DOHH2 (cell line): ENCODE data around the gene RBM39.
"Not testable (repeated sequence)": the region's sequence is repeated elsewhere in the genome, so short reads cannot be mapped to it uniquely, and the experiment has no call there.

Experiments used
- H3F3A ChIP-seq: fragments of 200-600 bp; sonication (generic), shearing (Covaris generic); 2 replicates; pipeline ENCODE4 v1.6.0; 2016; ENCODE audit warnings: antibody characterized with exemption, mild to moderate bottlenecking; ENCODE audit not compliant: control insufficient read depth, insufficient read depth
- H3K27ac ChIP-seq: fragments of 200-600 bp; sonication (generic); 2 replicates; pipeline ENCODE4 v1.5.1; 2014; ENCODE audit warnings: low read depth, mild to moderate bottlenecking, low read length, moderate library complexity
- H3K27me3 ChIP-seq: fragments of 200-600 bp; sonication (generic); 2 replicates; pipeline ENCODE4 v1.6.1; 2014; ENCODE audit warnings: mild to moderate bottlenecking, low read length, mixed read lengths; ENCODE audit not compliant: control insufficient read depth
- H3K36me3 ChIP-seq: fragments of 200-600 bp; sonication (generic); 2 replicates; pipeline ENCODE4 v1.6.1; 2014; ENCODE audit warnings: mild to moderate bottlenecking, low read length, moderate library complexity, mixed read lengths; ENCODE audit not compliant: control insufficient read depth
- H3K4me1 ChIP-seq: fragments of 200-600 bp; sonication (generic); 2 replicates; pipeline ENCODE4 v1.6.1; 2014; ENCODE audit warnings: mild to moderate bottlenecking, low read length, mixed read lengths; ENCODE audit not compliant: control insufficient read depth
- H3K4me2 ChIP-seq: fragments of 200-600 bp; sonication (generic); 2 replicates; pipeline ENCODE4 v1.6.0; 2014; ENCODE audit warnings: mild to moderate bottlenecking, low read length, moderate library complexity
- H3K4me3 ChIP-seq: fragments of 200-600 bp; sonication (generic); 2 replicates; pipeline ENCODE4 v1.5.1; 2014; ENCODE audit warnings: mild to moderate bottlenecking, low read length, mixed read lengths
- H3K79me2 ChIP-seq: fragments of 200-600 bp; sonication (generic); 2 replicates; pipeline ENCODE4 v1.6.1; 2014; ENCODE audit warnings: mild to moderate bottlenecking, low read length, mixed read lengths; ENCODE audit not compliant: control insufficient read depth
- H3K9me2 ChIP-seq: fragments of 200-600 bp; sonication (generic); replicated peaks from 2 replicates; pipeline ENCODE4 v1.6.1; 2014; ENCODE audit warnings: mild to moderate bottlenecking, low read length, mixed read lengths; ENCODE audit not compliant: control insufficient read depth
- H3K9me3 ChIP-seq: fragments of 200-600 bp; sonication (generic); 2 replicates; pipeline ENCODE4 v1.6.1; 2014; ENCODE audit warnings: antibody characterized with exemption, low read length, mixed read lengths; ENCODE audit not compliant: control insufficient read depth, insufficient read depth
- H4K20me1 ChIP-seq: fragments of 200-600 bp; sonication (generic); 2 replicates; pipeline ENCODE4 v1.6.0; 2014; ENCODE audit warnings: low read depth, mild to moderate bottlenecking, antibody characterized with exemption, low read length, moderate library complexity; ENCODE audit not compliant: control insufficient read depth, insufficient read depth
- EZH2phosphoT487 ChIP-seq: fragments of 200-600 bp; sonication (generic); IDR thresholded peaks from 2 replicates; pipeline ENCODE4 v1.6.1; 2017; ENCODE audit warnings: borderline replicate concordance, mild to moderate bottlenecking, antibody characterized with exemption, low read length, moderate library complexity, mixed read lengths
- TF ChIP-seq, protein P1 (sequence below): fragments of 200-600 bp; sonication (generic); IDR thresholded peaks from one replicate; pipeline ENCODE4 v1.5.1; 2014; ENCODE audit warnings: antibody characterized with exemption, mild to moderate bottlenecking, low read depth, low read length; ENCODE audit not compliant: poor library complexity, severe bottlenecking

RBM39 gene

GRCh38 chr20:35788796-35789195, 46.7 kb upstream of the RBM39 start:
- Histone ChIP-seq H3K4me3 (no peak overlapping the region), H4K20me1 (no peaks in the 10 kb centered on the region), H3K27me3 (no peaks in the 10 kb centered on the region), H3K79me2 (peaks cover 52% of the 10 kb centered on the region), H3K4me2 (no peak overlapping the region), H3K27ac (no peak overlapping the region), H3K4me1 (no peaks in the 10 kb centered on the region), H3K9me3 (no peaks in the 10 kb centered on the region), H3K9me2 (no peaks in the 10 kb centered on the region), H3F3A (no peaks in the 10 kb centered on the region), H3K36me3 (no peaks in the 10 kb centered on the region; the same call in 1 of the 2 replicates)
- TF ChIP-seq, protein P1, sequence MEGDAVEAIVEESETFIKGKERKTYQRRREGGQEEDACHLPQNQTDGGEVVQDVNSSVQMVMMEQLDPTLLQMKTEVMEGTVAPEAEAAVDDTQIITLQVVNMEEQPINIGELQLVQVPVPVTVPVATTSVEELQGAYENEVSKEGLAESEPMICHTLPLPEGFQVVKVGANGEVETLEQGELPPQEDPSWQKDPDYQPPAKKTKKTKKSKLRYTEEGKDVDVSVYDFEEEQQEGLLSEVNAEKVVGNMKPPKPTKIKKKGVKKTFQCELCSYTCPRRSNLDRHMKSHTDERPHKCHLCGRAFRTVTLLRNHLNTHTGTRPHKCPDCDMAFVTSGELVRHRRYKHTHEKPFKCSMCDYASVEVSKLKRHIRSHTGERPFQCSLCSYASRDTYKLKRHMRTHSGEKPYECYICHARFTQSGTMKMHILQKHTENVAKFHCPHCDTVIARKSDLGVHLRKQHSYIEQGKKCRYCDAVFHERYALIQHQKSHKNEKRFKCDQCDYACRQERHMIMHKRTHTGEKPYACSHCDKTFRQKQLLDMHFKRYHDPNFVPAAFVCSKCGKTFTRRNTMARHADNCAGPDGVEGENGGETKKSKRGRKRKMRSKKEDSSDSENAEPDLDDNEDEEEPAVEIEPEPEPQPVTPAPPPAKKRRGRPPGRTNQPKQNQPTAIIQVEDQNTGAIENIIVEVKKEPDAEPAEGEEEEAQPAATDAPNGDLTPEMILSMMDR: no peak
- no peak for TF ChIP-seq EZH2phosphoT487

DNA sequence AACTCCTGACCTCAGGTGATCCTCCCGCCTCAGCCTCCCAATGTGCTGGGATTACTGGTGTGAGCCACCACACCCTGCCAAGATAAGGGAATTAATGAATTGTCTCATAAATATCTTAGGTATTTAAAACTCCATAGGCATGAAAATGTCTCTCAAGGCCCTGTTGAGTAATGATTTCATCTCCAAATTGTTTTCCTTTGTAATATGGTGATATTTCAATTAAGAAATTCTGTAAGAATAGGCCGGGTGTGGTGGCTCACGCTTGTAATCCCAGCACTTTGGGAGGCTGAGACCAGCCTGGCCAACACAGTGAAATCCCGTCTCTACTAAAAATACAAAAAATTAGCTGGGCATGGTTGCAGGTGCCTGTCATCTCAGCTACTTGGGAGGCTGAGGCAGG, 43.5 kb upstream of the RBM39 start:
- H3K4me3 ChIP-seq, H3K4me1 ChIP-seq, H3K9me3 ChIP-seq, H3K4me2 ChIP-seq, H4K20me1 ChIP-seq, H3K27me3 ChIP-seq, H3K9me2 ChIP-seq, H3K27ac ChIP-seq, H3F3A ChIP-seq: not testable (repeated sequence)
- peaks cover 14% of the 10 kb centered on the region for H3K36me3 ChIP-seq
- H3K79me2 ChIP-seq: peaks cover 60% of the 10 kb centered on the region

GRCh38 chr20:35783811-35784210, 41.8 kb upstream of the RBM39 start:
- not testable (repeated sequence) for H3K27me3 ChIP-seq, H3K27ac ChIP-seq, H3F3A ChIP-seq, H3K9me3 ChIP-seq, H3K4me2 ChIP-seq, H3K4me1 ChIP-seq, H3K9me2 ChIP-seq, H4K20me1 ChIP-seq, H3K4me3 ChIP-seq
- H3K36me3 ChIP-seq: peaks cover 17% of the 10 kb centered on the region
- peaks cover 61% of the 10 kb centered on the region for H3K79me2 ChIP-seq

- peaks cover 85% of the 10 kb centered on the region for H3K79me2 ChIP-seq
- no peak for TF ChIP-seq EZH2phosphoT487
- TF ChIP-seq, protein P1: no peak
- peaks cover 21% of the 10 kb centered on the region for H3K4me1 ChIP-seq
- peaks cover 43% of the 10 kb centered on the region for H3K36me3 ChIP-seq
- H3K27me3 ChIP-seq: no peaks in the 10 kb centered on the region
- H3K27ac ChIP-seq: no peak overlapping the region
- no peaks in the 10 kb centered on the region for H3F3A ChIP-seq
- H3K9me3 ChIP-seq: no peaks in the 10 kb centered on the region
- H3K4me3 ChIP-seq: no peak overlapping the region
- H3K9me2 ChIP-seq: no peaks in the 10 kb centered on the region
- H3K4me2 ChIP-seq: no peak overlapping the region
- no peaks in the 10 kb centered on the region for H4K20me1 ChIP-seq
These were observed 34.5 kb upstream of the RBM39 start for GRCh38 chr20:35776513-35777101.
